IPS DF 4.7 (cell line): ENCODE measurements around the gene TBX5.

Source experiments
- DNase-seq: peaks from one replicate; pipeline ENCODE4 v3.0.0-alpha.2; 2013; ENCODE audit warnings: low spot score; ENCODE audit errors: extremely low read depth

The TBX5 gene

GRCh38 chr12:114406316-114406983 lies 506 bp upstream of the TBX5 start:
- no peak for DNase-seq

- DNase-seq, result no peak
Observed at GRCh38 chr12:114404926-114405518, 922 bp downstream of the TBX5 start.

GRCh38 chr12:114404083-114404925 lies 1.6 kb downstream of the TBX5 start:
- no peak for DNase-seq

- DNase-seq, result no peak
Observed at GRCh38 chr12:114403690-114404066, 2.3 kb downstream of the TBX5 start.

- no peak for DNase-seq
Observed at GRCh38 chr12:114403011-114403689, 2.8 kb downstream of the TBX5 start.

GRCh38 chr12:114402084-114402717 lies 3.7 kb downstream of the TBX5 start:
- no peak for DNase-seq

- no peak for DNase-seq
Observed at GRCh38 chr12:114401328-114402083, 4.4 kb downstream of the TBX5 start.

- no peak for DNase-seq
Observed at GRCh38 chr12:114400925-114401324, 5.0 kb downstream of the TBX5 start.

- no peak for DNase-seq
Observed at GRCh38 chr12:114400361-114400811, 5.6 kb downstream of the TBX5 start.

DNA sequence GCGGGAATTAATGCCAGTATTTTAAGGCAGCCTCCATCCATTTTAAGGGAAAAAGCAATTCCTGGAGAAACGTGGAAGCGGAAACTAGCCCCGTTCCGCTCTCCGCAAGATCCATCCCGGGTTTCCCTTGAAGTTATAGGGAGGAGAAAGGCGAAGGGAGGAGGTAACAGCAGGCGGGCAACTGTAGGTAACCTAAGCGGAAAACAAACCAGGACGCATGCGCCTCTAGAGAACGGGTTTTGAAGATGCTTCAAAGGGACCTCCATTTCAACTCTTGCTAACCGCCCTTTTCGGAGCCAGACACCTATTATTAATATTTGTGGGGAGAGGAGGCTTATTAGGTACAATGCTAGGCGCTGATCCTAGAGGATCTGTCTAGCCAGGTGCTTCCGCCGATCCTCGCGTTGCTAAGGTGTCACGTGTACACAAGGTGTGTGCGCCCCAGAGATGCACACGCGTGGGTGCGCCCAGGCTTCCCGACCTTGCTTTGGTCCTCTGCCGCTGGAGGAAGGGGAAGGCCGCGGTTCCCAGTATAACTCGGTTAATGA lies 6.2 kb downstream of the TBX5 start:
- DNase-seq, result peak; percentile 95

DNA sequence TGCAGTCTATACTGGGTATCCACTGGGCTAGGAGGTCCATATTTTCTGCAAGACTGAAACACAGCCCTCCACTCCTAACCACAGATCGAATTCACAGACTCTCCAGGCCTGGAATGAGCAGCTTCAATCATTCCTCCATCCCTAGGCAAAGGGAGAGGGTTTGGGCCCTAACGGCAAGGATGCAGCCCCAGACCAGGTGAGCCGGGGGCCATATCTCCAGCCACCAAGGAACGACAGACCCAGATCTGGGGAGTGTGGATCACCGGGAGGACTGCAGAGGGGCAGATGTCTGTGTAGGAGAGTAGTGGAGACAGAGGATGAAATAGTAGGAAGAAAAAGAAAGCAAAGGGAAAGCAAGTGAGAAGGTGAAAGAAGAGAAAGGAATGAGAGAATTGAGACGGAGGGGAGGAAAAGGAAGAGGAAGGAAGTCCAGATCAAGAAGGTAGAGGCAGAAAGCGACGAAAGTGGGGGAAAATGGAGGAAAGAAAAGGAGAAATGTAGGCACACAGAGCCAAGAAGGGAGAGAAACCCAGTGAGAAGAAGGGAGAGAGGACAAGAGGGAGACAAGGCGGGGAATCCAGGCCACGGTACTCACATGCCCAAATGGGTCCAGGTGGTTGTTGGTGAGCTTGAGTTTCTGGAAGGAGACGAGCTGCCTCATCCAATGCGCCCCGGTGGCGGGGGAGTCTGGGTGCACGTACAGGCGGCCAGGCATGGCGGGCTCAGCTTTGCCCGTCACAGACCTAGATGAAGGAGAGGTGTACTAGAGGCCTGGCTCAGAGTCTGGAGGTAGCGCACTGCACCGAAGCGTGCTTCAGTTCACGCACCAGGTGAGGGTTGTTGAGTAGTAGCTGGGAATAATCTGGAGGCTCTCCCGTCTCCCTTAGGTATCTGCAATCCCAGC lies 7.7 kb downstream of the TBX5 start:
- DNase-seq, result no peak

DNA sequence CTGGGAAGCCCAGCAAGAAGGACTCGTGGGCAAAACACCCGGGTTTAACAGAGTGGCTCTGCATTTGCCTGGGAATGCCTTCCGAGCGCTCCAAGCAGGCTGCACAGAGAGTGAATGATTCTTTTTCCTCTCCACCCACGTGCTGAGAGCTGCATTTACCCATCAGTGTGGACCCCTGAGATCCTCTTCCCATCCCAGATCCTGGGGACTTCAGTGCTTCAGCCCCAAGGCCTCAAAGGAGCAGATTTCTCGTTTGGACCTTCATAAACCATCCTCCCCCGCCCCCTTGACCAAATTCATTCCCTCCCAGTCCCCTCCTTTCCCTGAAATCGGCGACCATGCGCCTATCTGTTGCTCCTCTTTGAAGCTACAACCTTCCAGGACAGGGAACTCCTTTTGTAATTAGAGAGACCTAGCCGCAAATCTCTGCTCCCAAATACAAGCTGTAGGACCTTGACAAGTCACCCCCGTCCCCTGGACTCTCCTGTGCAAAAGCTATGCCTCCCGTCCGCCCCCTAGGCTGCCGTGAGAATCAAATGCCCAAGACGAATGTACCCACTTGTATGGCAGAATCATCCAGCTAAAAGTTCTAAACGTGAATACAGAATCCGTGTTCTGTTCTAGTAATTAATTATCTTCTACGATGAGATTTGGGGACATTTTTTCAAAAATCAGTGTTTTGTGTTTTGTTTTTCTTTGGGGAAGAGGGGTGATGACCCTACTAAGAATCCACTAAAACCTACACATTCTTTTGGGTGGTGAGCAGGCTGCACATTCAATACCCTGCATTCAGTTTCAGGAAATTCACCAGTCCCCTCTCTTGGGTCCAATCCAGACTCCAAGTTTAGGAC lies 8.8 kb downstream of the TBX5 start:
- no peak for DNase-seq

DNA sequence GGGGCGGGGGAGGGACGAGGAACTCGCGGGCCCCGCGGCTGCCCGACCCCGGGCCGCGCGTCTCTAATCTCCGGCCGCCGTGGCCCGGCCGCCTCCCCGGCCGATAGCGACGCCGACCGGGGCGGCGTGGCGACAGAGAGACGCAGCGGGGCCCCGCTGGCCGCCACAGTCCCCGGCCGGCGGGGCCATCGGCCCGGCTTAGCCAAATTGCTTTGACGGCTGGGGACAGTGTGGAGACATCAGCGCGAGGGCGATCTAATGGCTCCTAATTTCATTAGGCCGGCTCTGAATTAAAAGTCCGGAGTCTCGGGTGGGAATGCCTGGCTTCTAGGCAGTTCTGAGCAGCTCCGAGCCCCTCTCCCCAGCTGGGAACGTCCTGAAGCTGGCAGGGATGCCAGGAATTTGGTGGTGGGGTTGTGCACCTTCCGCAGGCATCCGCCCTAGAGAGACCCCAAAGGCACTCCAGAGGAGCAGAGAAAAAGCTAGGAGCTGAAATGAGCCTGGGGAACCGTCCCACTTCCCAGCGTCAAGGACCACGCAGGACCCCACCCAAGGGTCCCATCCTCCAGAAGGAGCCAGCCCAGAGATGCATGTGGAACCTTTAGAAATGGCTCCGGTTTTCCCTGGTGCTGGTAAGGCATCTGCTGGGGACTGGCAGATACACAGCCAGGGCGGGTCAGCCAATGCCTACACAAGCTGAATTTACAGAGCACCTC lies 9.6 kb downstream of the TBX5 start:
- no peak for DNase-seq

- no peak for DNase-seq
Observed at GRCh38 chr12:114395755-114396152, 10.2 kb downstream of the TBX5 start.

DNA sequence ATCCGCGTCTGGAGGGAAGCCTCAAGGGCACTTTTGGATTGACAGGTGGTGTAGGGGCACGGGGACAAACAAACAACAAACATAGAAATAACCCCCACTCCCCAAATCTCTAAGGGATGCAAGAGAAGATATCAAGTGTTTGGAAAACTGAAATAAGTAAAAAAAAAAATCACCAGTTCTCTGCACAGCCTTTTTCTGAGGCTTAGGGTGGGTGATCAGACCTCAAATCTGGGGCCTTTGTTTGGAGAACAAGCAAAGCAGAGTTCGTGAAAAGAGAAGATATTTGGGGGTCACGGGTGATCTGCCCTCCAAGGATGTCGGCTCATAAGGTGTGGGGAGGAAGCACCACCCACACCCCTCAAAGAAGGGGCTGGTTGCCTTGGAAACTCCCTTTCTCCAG lies 10.7 kb downstream of the TBX5 start:
- DNase-seq, result no peak

- DNase-seq, result no peak
Observed at GRCh38 chr12:114393569-114393968, 12.4 kb downstream of the TBX5 start.

- DNase-seq, result no peak
Observed at GRCh38 chr12:114392909-114393308, 13.0 kb downstream of the TBX5 start.

DNA sequence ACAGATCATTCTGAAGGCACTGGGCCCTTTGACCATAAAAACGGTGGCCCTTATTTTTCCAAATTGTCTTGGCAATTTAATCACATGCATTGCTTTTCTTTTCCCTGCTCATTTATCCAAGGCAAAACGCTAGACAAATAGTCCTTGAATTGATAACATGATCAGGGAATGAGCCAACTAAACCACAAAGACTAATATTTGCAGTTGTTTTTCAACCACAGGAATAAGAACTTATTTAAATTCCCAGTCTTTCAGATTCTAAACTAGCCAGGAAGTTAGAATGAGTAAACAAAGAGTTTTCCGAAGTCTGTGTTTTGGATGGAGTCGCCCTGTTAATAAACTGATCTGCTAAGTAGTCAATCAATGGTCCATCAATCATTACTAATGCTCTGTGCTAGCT lies 14.9 kb downstream of the TBX5 start:
- DNase-seq, result no peak
